ENCODE measurements around the gene IL3RA.
"Not testable (repeated sequence)": the region's sequence is repeated elsewhere in the genome, so short reads cannot be mapped to it uniquely, and the experiment has no call there.

GRCh38 chrX:1297591-1297990, 39.0 kb upstream of the IL3RA start:
- TF ChIP-seq CTCF (conservative IDR thresholded peaks at IDR 0.05; ENCODE audit: low read length); EZH2phosphoT487 (IDR thresholded peaks at IDR 0.05; ENCODE audit: borderline replicate concordance, low read depth, low read length): not testable (repeated sequence)

All from OCI-LY7 (cell line).